HEK293T (cell line): ENCODE results near the gene NAPA.
A peak's percentile ranks its signal among the peaks of the same experiment; 100 is the strongest.

Source experiments
- CTCF ChIA-PET: fragments of 350-600 bp; formaldehyde crosslinking; extraction: SDS; loops from one replicate; lab custom pipeline; 2021; ENCODE audit warnings: antibody characterized with exemption, inconsistent platforms; lab: Yijun Ruan, JAX
- POLR2A ChIA-PET: fragments of 350-600 bp; formaldehyde crosslinking; extraction: SDS; loops from one replicate; lab custom pipeline; 2020; ENCODE audit warnings: antibody characterized with exemption, inconsistent platforms; lab: Yijun Ruan, JAX
- DNase-seq: peaks from one replicate; pipeline ENCODE4 v3.0.0; 2012; ENCODE audit warnings: mixed read lengths; ENCODE audit errors: extremely low spot score
- ARNT ChIP-seq: fragments of 450-650 bp; IDR thresholded peaks from 2 replicates; pipeline ENCODE4 v1.6.1; 2017; ENCODE audit warnings: mild to moderate bottlenecking
- BHLHE40 ChIP-seq: fragments of 450-650 bp; IDR thresholded peaks from 2 replicates; pipeline ENCODE4 v1.6.1; 2016; ENCODE audit warnings: mild to moderate bottlenecking, moderate library complexity, borderline replicate concordance
- CTBP1 ChIP-seq: fragments of 450-650 bp; IDR thresholded peaks from 2 replicates; pipeline ENCODE4 v1.6.1; 2016; ENCODE audit warnings: borderline replicate concordance
- ELF4 ChIP-seq: fragments of 450-650 bp; IDR thresholded peaks from 2 replicates; pipeline ENCODE4 v1.6.1; 2017; ENCODE audit warnings: antibody characterized with exemption
- FOXA1 ChIP-seq: fragments of 450-650 bp; IDR thresholded peaks from 2 replicates; pipeline ENCODE4 v1.6.1; 2016; ENCODE audit warnings: mild to moderate bottlenecking
- FOXK2 ChIP-seq: fragments of 450-650 bp; IDR thresholded peaks from 2 replicates; pipeline ENCODE4 v1.6.1; 2016; ENCODE audit warnings: mild to moderate bottlenecking
- FOXM1 ChIP-seq: fragments of 450-650 bp; IDR thresholded peaks from 2 replicates; pipeline ENCODE4 v1.6.1; 2017; ENCODE audit warnings: mild to moderate bottlenecking, borderline replicate concordance
- HDGF ChIP-seq: fragments of 450-650 bp; IDR thresholded peaks from 2 replicates; pipeline ENCODE4 v1.6.1; 2017; ENCODE audit warnings: antibody characterized with exemption, borderline replicate concordance
- L3MBTL2 ChIP-seq: fragments of 450-650 bp; conservative IDR thresholded peaks from 2 replicates; pipeline ENCODE4 v1.6.1; 2016; ENCODE audit warnings: mild to moderate bottlenecking
- LEF1 ChIP-seq: fragments of 450-650 bp; IDR thresholded peaks from 2 replicates; pipeline ENCODE4 v1.6.1; 2017; ENCODE audit warnings: mild to moderate bottlenecking, borderline replicate concordance
- NFRKB ChIP-seq: fragments of 450-650 bp; IDR thresholded peaks from 2 replicates; pipeline ENCODE4 v1.6.1; 2016; ENCODE audit warnings: mild to moderate bottlenecking, moderate library complexity
- PKNOX1 ChIP-seq: fragments of 450-650 bp; IDR thresholded peaks from 2 replicates; pipeline ENCODE4 v1.6.1; 2016
- SP1 ChIP-seq: fragments of 450-650 bp; IDR thresholded peaks from 2 replicates; pipeline ENCODE4 v1.6.1; 2017
- SUZ12 ChIP-seq: fragments of 450-650 bp; IDR thresholded peaks from 2 replicates; pipeline ENCODE4 v1.6.1; 2016; ENCODE audit warnings: mild to moderate bottlenecking
- TARDBP ChIP-seq: fragments of 450-650 bp; IDR thresholded peaks from 2 replicates; pipeline ENCODE4 v1.6.1; 2016
- ZNF384 ChIP-seq: fragments of 450-650 bp; IDR thresholded peaks from 2 replicates; pipeline ENCODE4 v1.6.1; 2016

Gene NAPA

GRCh38 chr19:47447470-47448359 is 67.1 kb downstream of the NAPA start:
- peak; percentile 97 for DNase-seq
- ChIA-PET POLR2A (interaction anchor here (1.7 to 1.9 kb wide), 2 partner anchors 11 to 36 kb away, joined by 4 to 6 read pairs; partner anchors contain the start of gene KPTN), CTCF (interaction anchor here (0.6 to 1.5 kb wide), 3 partner anchors 11 to 265 kb away, joined by 3 to 4 read pairs (median 3); partner anchors contain the start of genes EHD2 and KPTN)
- TF ChIP-seq HDGF, result peak; percentile 84; the same call in 1 of the 2 replicates
- TF ChIP-seq SP1, result peak; percentile 68
- TF ChIP-seq ZNF384, result no peak
- peak; percentile 78 for TF ChIP-seq L3MBTL2

GRCh38 chr19:47446534-47447469 is 68.1 kb downstream of the NAPA start:
- TF ChIP-seq ARNT (no peak), PKNOX1 (0 out of 2 replicates have a peak, but pooled peaks have one; percentile 20)
- ChIA-PET CTCF (interaction anchor here (0.6 to 1.5 kb wide), 4 partner anchors 10 to 266 kb away, joined by 3 to 5 read pairs (median 4); partner anchors contain the start of genes EHD2 and KPTN), POLR2A (interaction anchor here (0.7 to 1.9 kb wide), 3 partner anchors 8 to 37 kb away, joined by 3 to 6 read pairs (median 4); partner anchors contain the start of gene KPTN)
- peak; percentile 85 for DNase-seq

GRCh38 chr19:47445937-47446402 is 68.9 kb downstream of the NAPA start:
- TF ChIP-seq SP1 (no peak), ZNF384 (no peak), ARNT (no peak), FOXA1 (no peak), SUZ12 (no peak), BHLHE40 (no peak), TARDBP (no peak)
- ChIA-PET POLR2A (interaction anchor here (1.7 to 1.9 kb wide), 2 partner anchors 9 to 38 kb away, joined by 4 to 6 read pairs; partner anchors contain the start of gene KPTN), CTCF (interaction anchor here (1.0 to 1.5 kb wide), 2 partner anchors 18 to 38 kb away, joined by 4 to 5 read pairs; partner anchors contain the start of gene KPTN)
- DNase-seq, result peak; percentile 42

- ChIA-PET CTCF (interaction anchor here (1.0 kb wide), 1 partner anchor 17 kb away, joined by 5 read pairs; no protein-coding TSS in a partner anchor), POLR2A (no interaction called here)
- TF ChIP-seq NFRKB, result no peak
- TF ChIP-seq CTBP1, result no peak
- no peak for TF ChIP-seq ZNF384
- TF ChIP-seq FOXK2, result no peak
- TF ChIP-seq BHLHE40, result no peak
- TF ChIP-seq TARDBP, result no peak
- TF ChIP-seq ARNT, result no peak
- no peak for TF ChIP-seq LEF1
- no peak for TF ChIP-seq SUZ12
- no peak for TF ChIP-seq PKNOX1
- TF ChIP-seq FOXA1, result no peak
- no peak for TF ChIP-seq FOXM1
- DNase-seq, result no peak
Measured at GRCh38 chr19:47445527-47445926, 69.3 kb downstream of the NAPA start.

- TF ChIP-seq ARNT (no peak), BHLHE40 (no peak), PKNOX1 (peak; percentile 47; the same call in 1 of the 2 replicates)
- CTCF ChIA-PET, result no interaction called here
Measured at GRCh38 chr19:47444388-47444821, 70.5 kb downstream of the NAPA start.

GRCh38 chr19:47443331-47443730 is 71.5 kb downstream of the NAPA start:
- CTCF ChIA-PET, result no interaction called here
- POLR2A ChIA-PET, result no interaction called here
- no peak for DNase-seq
- no peak for TF ChIP-seq PKNOX1
- no peak for TF ChIP-seq NFRKB
- no peak for TF ChIP-seq LEF1
- TF ChIP-seq FOXM1, result no peak
- no peak for TF ChIP-seq FOXK2
- TF ChIP-seq ARNT, result no peak
- TF ChIP-seq ELF4, result no peak
- TF ChIP-seq FOXA1, result no peak
- no peak for TF ChIP-seq HDGF
- TF ChIP-seq CTBP1, result no peak
- no peak for TF ChIP-seq SUZ12
- no peak for TF ChIP-seq ZNF384
- TF ChIP-seq TARDBP, result no peak
- TF ChIP-seq SP1, result no peak
- TF ChIP-seq BHLHE40, result no peak
- no peak for TF ChIP-seq L3MBTL2

More at GRCh38 chr19:47444388-47444821, 70.5 kb downstream of the NAPA start:
- POLR2A ChIA-PET, result no interaction called here
- no peak for DNase-seq
